Heart right ventricle (tissue), 16 donors: Measurements from ENCODE around the gene CDKN2D. TPM values are rescaled to one million over a fixed set of nuclear protein-coding genes. Genes with fewer than 3 reads are reported as not detected.

Experiments used
- ATAC-seq, 8 donors: fragments of 200-7000 bp; cut with Tn5 transposase; one replicate each; pipeline ENCODE4 v1.9.1; 2020; ENCODE audit warnings: mild to moderate bottlenecking in 8 of 8, moderate library complexity in 8 of 8, moderate number of reproducible peaks in 1 of 8
- DNase-seq, 2 donors: peaks; one replicate each; pipeline ENCODE4 v3.0.0-alpha.2; 2020
- H3K27ac ChIP-seq, 10 donors: fragments of 200-600 bp; sonication (generic) in 2 of 10; one replicate each; pipeline versions ENCODE4 v1.5.0 to v1.8.0; 2020 to 2022; ENCODE audit warnings: mild to moderate bottlenecking in 3 of 10
- H3K27me3 ChIP-seq, 7 donors: fragments of 200-600 bp; one replicate each; pipeline ENCODE4 v1.8.0; 2021 to 2022; ENCODE audit warnings: mild to moderate bottlenecking in 2 of 7
- H3K36me3 ChIP-seq, 9 donors: fragments of 200-600 bp; sonication (generic) in 1 of 9; one replicate each; pipeline versions ENCODE4 v1.5.0 to v1.8.0; 2020 to 2022; ENCODE audit warnings: mild to moderate bottlenecking in 2 of 9
- H3K4me1 ChIP-seq, 9 donors: fragments of 200-600 bp; sonication (generic) in 1 of 9; one replicate each; pipeline versions ENCODE4 v1.5.0 to v1.8.0; 2020 to 2022; ENCODE audit warnings: mild to moderate bottlenecking in 4 of 9
- H3K4me3 ChIP-seq, 10 donors: fragments of 200-600 bp; sonication (generic) in 2 of 10; one replicate each; pipeline versions ENCODE4 v1.5.0 to v1.8.0; 2020 to 2022; ENCODE audit warnings: mild to moderate bottlenecking in 7 of 10, moderate library complexity in 2 of 10
- H3K9me3 ChIP-seq, 11 donors: fragments of 200-600 bp in 10 of 11; sonication (generic) in 2 of 11; one replicate each; pipeline versions ENCODE4 v1.5.0 to v1.8.0; 2013 to 2022; ENCODE audit warnings: mild to moderate bottlenecking in 2 of 11, control low read depth in 1 of 11, moderate library complexity in 1 of 11
- CTCF ChIP-seq, 9 donors: fragments of 200-600 bp; sonication (generic) in 2 of 9; IDR thresholded peaks; one replicate each; pipeline versions ENCODE4 v1.5.0 to v1.8.0; 2021 to 2022; ENCODE audit warnings: antibody characterized with exemption in 9 of 9, mild to moderate bottlenecking in 5 of 9, moderate library complexity in 1 of 9
- WGBS, 2 donors: extraction: QIAGEN DNeasy Blood & Tissue Kit; methylation state at CpG; one replicate each; pipeline ENCODE4 v1.1.7; 2013; ENCODE audit warnings: inconsistent platforms in 1 of 2; 5-methylcytosine and 5-hydroxymethylcytosine counted together
- intact Hi-C, 10 donors: fragments of 100-400 bp; cut with DNase I; formaldehyde crosslinking; loops; one replicate each; pipeline versions ENCODE4 v1.11.1 to v1.14.2; 2022
- polyA plus RNA-seq, 2 donors: library from polyadenylated mRNA; stranded (reverse); fragments of 200-250 nt; gene quantifications; one replicate each; pipeline ENCODE4 v1.2.3, GENCODE V29; 2013
- total RNA-seq, 10 donors: library from RNA; stranded (reverse); fragmentation: NEBNext Ultra II Directional in 3 of 10; extraction: Animal tissue kit (Norgen Biotek cat#: 25700) in 3 of 10; gene quantifications; one replicate each; pipeline versions ENCODE4 v1.2.1 to v1.2.4, GENCODE V29; 2021 to 2023
- donor health status: Arrhythmogenic right ventricular cardiomyopathy.
- donor health status: ischemic (EF 13 %, LVEDD 7.1; RV severe dilation, severe dysfunction).
- donor health status: healthy with polysubstance abuse.
- donor health status: DM: no; HTN: yes; CAD: no.
- donor health status: DM: no; HTN: no; CAD: no.
- donor health status: ischemic (EF 25% LVEDD 6.9; RV normal size, moderate dysfunction).
- donor health status: ischemic (EF 25% LVEDD 5.7; RV mildly dilated, moderate dysfunction).
- donor health status: healthy.
- donor health status: DM: yes; HTN: yes; CAD: no.
- donor health status: Ischemic cardiomyopathy.
- donor health status: ischemic (EF 35%, LVEDD 5.7; RV mildly dilated, moderate dysfunction).
- donor health status: nonischemic (EF 11% LVEDD 7.7; RV severe dilation, severe dysfunction).
- donor health status: DM: yes; HTN: yes; CAD: no.
- donor health status: PGD.
- donor health status: ischemic (EF 29% LVEDD 5.4; RV normal size, mild dysfunction).
- donor health status: nonischemic (EF 23%, LVEDD 6.1; RV moderate dilation, normal function).

CDKN2D gene
- total and polyA plus RNA-seq, 12 donors, result 5.7 to 25.6 (median 10.3) TPM

- intact Hi-C loops, result no loop called here
- H3K9me3 ChIP-seq, result no peaks in the 10 kb centered on the region
- peaks cover 7 to 28% (median 23%) of the 10 kb centered on the region in 9 donors for H3K4me1 ChIP-seq
- H3K4me3 ChIP-seq, result no peak overlapping the region
- H3K27me3 ChIP-seq, result peaks cover 0 to 54% (median 45%) of the 10 kb centered on the region in 7 donors
- no peak for ATAC-seq
- no peak overlapping the region for H3K27ac ChIP-seq
- 84 to 86% methylated on average over 15 of the region's 15 CpGs for WGBS, 2 donors
- DNase-seq, result no peak
- no peaks in the 10 kb centered on the region for H3K36me3 ChIP-seq
- TF ChIP-seq CTCF (IDR thresholded peaks at IDR 0.05), result no peak
Observed at GRCh38 chr19:10520652-10521318, 48.0 kb downstream of the CDKN2D start.

- H3K9me3 ChIP-seq, result no peaks in the 10 kb centered on the region
- H3K36me3 ChIP-seq, result no peaks in the 10 kb centered on the region
- no peak for TF ChIP-seq CTCF (IDR thresholded peaks at IDR 0.05)
- ATAC-seq (no peak), DNase-seq (no peak)
- H3K4me3 ChIP-seq, result no peak overlapping the region
- peak overlapping the region in 1 of 10 donors; percentile 36 for H3K27ac ChIP-seq
- intact Hi-C loops, result no loop called here
- 71 to 80% methylated on average over 7 of the region's 7 CpGs for WGBS, 2 donors
- peaks cover 7 to 28% (median 24%) of the 10 kb centered on the region in 9 donors for H3K4me1 ChIP-seq
- H3K27me3 ChIP-seq, result peaks cover 4 to 68% (median 58%) of the 10 kb centered on the region in 7 donors
Observed at GRCh38 chr19:10519421-10519820, 49.4 kb downstream of the CDKN2D start.

- H3K9me3 ChIP-seq, result no peaks in the 10 kb centered on the region
- intact Hi-C loops, result no loop called here
- H3K4me1 ChIP-seq, result peaks cover 7 to 35% (median 24%) of the 10 kb centered on the region in 9 donors
- ATAC-seq (peak in 4 of 8 donors; percentile 8 to 58 (median 41)), DNase-seq (peak in 1 of 2 donors; percentile 11)
- TF ChIP-seq CTCF (IDR thresholded peaks at IDR 0.05), result no peak
- H3K27me3 ChIP-seq, result peaks cover 12 to 75% (median 66%) of the 10 kb centered on the region in 7 donors
- H3K36me3 ChIP-seq, result no peaks in the 10 kb centered on the region
- peak overlapping the region in 4 of 10 donors; percentile 16 to 69 (median 58) for H3K27ac ChIP-seq
- H3K4me3 ChIP-seq, result peak overlapping the region in 6 of 10 donors; percentile 43 to 55 (median 52)
- 7 to 12% methylated on average over 32 to 33 of the region's 33 CpGs for WGBS, 2 donors
Observed at GRCh38 chr19:10518444-10519361, 50.1 kb downstream of the CDKN2D start.

- TF ChIP-seq CTCF (IDR thresholded peaks at IDR 0.05), result no peak
- intact Hi-C loops, result no loop called here
- peak overlapping the region in 5 of 10 donors; percentile 16 to 69 (median 48) for H3K27ac ChIP-seq
- 1% methylated on average over 27 of the region's 27 CpGs for WGBS, 2 donors
- H3K4me1 ChIP-seq, result peaks cover 7 to 36% (median 24%) of the 10 kb centered on the region in 9 donors
- ATAC-seq (peak; percentile 36 to 75 (median 48)), DNase-seq (peak; percentile 27 to 31)
- H3K4me3 ChIP-seq, result peak overlapping the region; percentile 22 to 55 (median 46)
- H3K9me3 ChIP-seq, result no peaks in the 10 kb centered on the region
- H3K36me3 ChIP-seq, result no peaks in the 10 kb centered on the region
- peaks cover 12 to 83% (median 74%) of the 10 kb centered on the region in 7 donors for H3K27me3 ChIP-seq
Observed at GRCh38 chr19:10517760-10518443, 50.9 kb downstream of the CDKN2D start.
